Measurements from ENCODE around the gene CYP2A13.
"Not testable (repeated sequence)": the region's sequence is repeated elsewhere in the genome, so short reads cannot be mapped to it uniquely, and the experiment has no call there.

CYP2A13 gene

DNA sequence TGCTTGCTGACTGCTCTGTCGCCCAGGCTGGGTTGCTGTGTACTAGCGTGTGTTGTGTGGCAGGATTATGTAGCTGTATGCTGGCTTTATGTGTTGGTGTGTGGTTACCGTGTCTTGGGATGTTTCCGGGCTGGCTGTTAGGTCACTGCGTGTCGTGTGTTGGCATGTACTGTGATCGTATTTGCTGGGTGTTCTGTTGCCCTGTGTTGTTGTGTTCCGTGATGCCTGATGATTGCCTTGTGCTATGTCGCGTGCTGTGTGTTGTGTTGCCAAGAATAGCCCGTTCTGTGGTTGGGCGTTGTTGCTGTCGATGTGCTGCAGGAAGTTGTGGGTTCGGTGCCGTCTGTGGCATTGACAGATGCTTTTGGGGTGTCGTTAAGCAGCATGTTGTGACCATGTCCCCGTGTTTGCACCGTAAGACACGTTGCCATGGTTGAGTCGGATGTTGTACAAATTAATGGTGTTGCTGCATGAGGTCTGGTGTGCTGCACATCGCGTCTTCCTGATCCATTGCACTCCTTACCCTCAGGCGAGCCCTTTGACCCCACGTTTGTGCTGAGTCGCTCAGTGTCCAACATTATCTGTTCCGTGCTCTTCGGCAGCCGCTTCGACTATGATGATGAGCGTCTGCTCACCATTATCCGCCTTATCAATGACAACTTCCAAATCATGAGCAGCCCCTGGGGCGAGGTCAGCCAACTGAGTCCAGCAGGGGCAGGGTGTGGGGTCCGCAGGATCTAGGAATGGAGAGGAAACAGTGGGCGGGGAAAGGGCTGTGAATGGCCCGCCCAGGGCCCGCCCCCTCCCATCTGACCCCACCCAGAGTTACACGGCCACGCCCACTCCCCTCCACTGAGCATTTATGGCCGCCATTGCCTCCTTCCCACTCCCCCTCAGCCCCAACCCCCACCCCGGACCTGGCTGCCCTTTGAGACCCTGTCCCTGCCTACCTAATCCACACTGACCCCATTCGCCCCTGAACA lies 33.0 kb downstream of the CYP2A13 start:
- DNase-seq, result not testable (repeated sequence)

DNA sequence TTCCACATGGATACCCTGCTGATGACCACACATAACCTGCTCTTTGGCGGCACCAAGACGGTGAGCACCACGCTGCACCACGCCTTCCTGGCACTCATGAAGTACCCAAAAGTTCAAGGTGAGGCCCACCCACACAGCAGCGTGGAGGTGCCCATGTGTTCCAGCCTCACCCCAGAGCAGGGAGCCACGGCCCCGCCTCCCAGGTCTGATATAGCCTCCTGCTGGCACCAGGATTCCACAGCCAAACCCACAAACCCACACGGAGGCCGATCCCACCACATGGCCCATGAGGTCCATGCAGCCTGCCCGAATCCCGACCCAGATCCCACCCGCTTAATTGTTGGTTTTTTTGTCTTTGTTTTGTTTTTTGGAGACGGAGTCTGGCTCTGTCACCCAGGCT lies 34.6 kb downstream of the CYP2A13 start:
- DNase-seq, result not testable (repeated sequence)

DNA sequence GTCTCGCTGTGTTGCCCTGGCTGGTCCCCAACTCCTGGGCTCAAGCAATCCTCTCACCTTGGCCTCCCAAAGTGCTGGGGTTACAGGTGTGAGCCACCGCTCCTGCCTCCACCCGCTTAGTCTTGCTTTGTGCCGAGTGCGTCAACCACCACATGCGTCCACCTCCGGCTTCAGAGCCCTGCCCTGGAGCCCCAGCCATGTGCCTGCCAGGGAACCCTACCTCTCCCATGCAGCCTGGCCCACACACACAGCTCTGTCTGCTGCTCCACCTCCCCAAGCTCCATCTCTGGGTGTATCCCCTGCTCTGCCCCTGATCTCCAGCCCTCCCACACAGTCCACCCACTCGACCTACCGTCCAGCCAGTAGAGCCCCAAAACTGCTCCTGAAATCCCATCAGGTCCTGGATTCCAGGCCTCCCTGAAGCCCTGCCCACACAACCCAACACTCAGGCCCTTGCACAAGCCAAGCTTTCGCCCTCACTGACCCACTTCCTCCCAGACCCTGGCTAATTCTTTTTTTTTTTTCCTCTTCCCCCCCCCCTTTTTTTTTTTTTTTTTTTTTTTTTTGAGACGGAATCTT lies 35.6 kb downstream of the CYP2A13 start:
- DNase-seq, result no peak

GRCh38 chr19:41126765-41127203 lies 38.5 kb downstream of the CYP2A13 start:
- peak in 1 of 2 experiments; percentile 10 for DNase-seq

- not testable (repeated sequence) for DNase-seq
Observed at GRCh38 chr19:41127362-41127761, 39.1 kb downstream of the CYP2A13 start.

DNA sequence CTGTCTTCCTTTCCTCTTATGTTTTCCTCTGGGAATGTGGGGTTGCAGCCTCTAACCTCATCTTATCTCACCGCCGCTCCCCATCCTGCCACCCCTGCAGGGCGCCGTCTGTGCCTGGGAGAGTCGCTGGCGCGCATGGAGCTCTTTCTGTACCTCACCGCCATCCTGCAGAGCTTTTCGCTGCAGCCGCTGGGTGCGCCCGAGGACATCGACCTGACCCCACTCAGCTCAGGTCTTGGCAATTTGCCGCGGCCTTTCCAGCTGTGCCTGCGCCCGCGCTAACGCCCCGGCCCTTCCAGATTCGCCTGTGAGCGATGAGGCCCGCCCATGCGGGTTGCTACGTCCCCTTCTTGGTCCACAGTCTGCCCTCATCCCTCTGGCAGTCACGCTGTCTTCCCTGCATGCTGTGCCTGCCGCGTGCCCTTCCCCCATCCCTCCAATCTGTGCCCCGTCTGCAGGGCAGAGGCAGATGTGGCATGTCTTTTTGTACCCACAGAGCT lies 39.6 kb downstream of the CYP2A13 start:
- DNase-seq, result peak in 1 of 2 experiments; percentile 23

DNA sequence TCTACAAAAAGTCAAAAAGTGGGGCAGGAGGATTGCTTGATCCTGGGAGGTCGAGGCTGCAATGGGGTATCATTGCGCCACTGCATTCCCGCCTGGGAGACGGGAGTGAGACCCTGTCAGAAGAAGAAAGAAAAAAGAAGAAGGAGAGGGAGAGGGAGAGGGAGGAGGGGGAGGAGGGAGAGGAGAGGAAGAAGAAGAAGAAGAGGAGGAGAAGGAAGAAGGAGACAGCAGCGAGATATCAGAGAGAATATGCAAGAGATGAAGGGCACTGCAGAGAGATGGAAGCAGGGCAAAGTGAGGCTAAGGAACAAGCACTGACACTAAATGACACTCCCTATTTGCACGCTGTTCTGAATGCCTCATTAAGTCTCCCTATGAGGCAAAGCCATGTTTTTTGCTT lies 40.4 kb downstream of the CYP2A13 start:
- no peak for DNase-seq

DNA sequence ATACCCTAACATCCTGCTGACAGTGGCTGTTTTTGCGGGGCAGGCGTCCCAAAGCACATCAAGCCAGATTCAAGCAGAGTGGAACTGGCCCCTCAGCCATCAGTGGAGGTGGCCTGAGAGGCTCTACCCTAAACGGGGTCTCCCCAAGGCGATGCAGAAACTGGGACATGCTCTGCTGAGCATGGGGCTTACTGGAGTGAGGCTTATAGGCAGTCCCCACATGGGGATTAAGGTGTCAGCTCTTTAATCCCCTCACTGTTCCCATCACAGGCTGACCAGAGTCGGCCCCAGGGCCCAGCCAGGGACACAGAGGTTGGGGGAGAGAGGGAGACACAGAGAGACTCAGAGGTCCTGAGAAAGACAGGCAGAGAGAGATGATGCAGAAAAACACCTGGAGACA lies 42.9 kb downstream of the CYP2A13 start:
- no peak for DNase-seq

DNA sequence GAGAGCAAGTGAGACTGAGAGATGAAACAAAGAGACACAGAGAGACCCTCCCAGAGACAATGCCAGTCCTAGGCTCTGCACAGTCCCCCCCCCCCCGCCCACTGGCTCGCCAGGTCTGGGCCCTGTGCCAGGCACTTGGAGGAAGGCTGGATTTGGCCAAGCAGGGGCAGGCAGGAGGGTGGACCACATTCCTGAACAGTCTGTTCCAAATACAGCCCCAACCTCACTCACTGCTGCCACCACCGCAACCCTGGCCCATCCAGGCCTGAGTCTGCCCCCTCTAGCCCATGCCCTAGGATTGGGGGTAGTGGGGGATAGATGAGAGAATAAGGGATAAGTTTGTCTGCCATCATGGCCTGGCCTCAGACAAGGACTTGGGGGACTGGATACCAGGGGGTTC lies 45.0 kb downstream of the CYP2A13 start:
- DNase-seq, result no peak

DNA sequence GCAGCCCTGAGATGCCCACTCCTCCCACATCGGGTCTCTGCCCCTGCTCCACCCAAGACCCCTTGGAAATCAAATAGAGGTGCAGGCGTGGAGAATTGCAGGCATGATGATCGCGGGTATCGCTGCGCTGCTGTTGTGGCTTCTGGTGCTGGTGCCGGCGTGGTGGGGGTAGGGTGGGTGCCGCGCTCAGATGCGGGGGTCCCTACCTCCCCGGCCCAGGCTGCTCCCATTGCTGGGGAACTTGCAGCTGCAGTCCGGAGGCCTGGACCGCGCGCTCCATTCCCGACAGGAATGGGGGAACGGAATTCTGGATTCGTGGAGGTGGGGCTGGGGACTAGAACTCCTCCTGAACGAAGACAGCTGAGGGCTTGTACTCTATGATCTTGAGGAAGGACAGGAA lies 46.4 kb downstream of the CYP2A13 start:
- no peak for DNase-seq

- not testable (repeated sequence) for DNase-seq
Observed at GRCh38 chr19:41135390-41136384, 47.4 kb downstream of the CYP2A13 start.

- DNase-seq, result no peak
Observed at GRCh38 chr19:41136636-41137455, 48.6 kb downstream of the CYP2A13 start.

DNA sequence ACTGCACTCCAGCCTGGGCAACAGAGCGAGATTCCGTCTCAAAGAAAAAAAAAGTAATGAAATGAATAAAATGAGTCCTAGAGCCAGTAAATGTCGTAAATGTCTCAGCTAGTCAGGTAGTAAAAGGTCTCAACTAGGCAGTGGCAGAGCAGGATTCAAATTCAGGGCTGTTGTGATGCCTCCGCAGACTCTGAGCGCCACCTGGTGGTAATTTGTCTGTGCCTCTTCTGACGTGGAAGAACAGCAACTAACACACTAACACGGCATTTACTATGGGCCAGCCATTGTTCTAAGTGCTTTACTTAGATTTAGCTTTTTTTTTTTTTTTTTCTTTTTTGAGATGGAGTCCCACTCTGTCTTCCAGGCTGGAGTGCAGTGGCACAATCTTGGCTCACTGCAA lies 56.2 kb downstream of the CYP2A13 start:
- peak; percentile 26 to 67 for DNase-seq

Measured in SW 1271 (cell line).